IPS-18c (cell line): Measurements from ENCODE around the gene CGNL1.

Experiments
- H3K4me3 ChIP-seq: 2 replicates; pipeline ENCODE4 v1.7.0; 2013; ENCODE audit warnings: low read depth, mild to moderate bottlenecking, low read length, moderate library complexity; ENCODE audit not compliant: insufficient read depth
- H3K9me3 ChIP-seq: one replicate; pipeline ENCODE4 v1.6.1; 2013; ENCODE audit warnings: mild to moderate bottlenecking, low read length, moderate library complexity; ENCODE audit not compliant: control insufficient read depth, insufficient read depth

CGNL1 gene

GRCh38 chr15:57553526-57553925, 177.2 kb downstream of the CGNL1 start:
- Histone ChIP-seq H3K9me3 (no peaks in the 10 kb centered on the region), H3K4me3 (no peak overlapping the region)

- Histone ChIP-seq H3K9me3 (no peaks in the 10 kb centered on the region), H3K4me3 (no peak overlapping the region)
Observed at GRCh38 chr15:57554063-57554811, 177.9 kb downstream of the CGNL1 start.

- no peaks in the 10 kb centered on the region for H3K9me3 ChIP-seq
- H3K4me3 ChIP-seq = no peak overlapping the region
Observed at GRCh38 chr15:57554812-57555179, 178.5 kb downstream of the CGNL1 start.

GRCh38 chr15:57555270-57555669, 179.0 kb downstream of the CGNL1 start:
- H3K4me3 ChIP-seq = no peak overlapping the region
- no peaks in the 10 kb centered on the region for H3K9me3 ChIP-seq

GRCh38 chr15:57556040-57556439, 179.7 kb downstream of the CGNL1 start:
- H3K4me3 ChIP-seq = no peak overlapping the region
- no peaks in the 10 kb centered on the region for H3K9me3 ChIP-seq

GRCh38 chr15:57557267-57557666, 181.0 kb downstream of the CGNL1 start:
- no peaks in the 10 kb centered on the region for H3K9me3 ChIP-seq

GRCh38 chr15:57557810-57558209, 181.5 kb downstream of the CGNL1 start:
- H3K4me3 ChIP-seq = no peak overlapping the region
- H3K9me3 ChIP-seq = no peaks in the 10 kb centered on the region

More at GRCh38 chr15:57557267-57557666, 181.0 kb downstream of the CGNL1 start:
- H3K4me3 ChIP-seq = no peak overlapping the region

GRCh38 chr15:57559875-57560274, 183.6 kb downstream of the CGNL1 start:
- Histone ChIP-seq H3K4me3 (no peak overlapping the region), H3K9me3 (no peaks in the 10 kb centered on the region)

GRCh38 chr15:57561041-57561711, 184.9 kb downstream of the CGNL1 start:
- H3K4me3 ChIP-seq = no peak overlapping the region
- no peaks in the 10 kb centered on the region for H3K9me3 ChIP-seq

GRCh38 chr15:57562196-57562769, 186.0 kb downstream of the CGNL1 start:
- no peak overlapping the region for H3K4me3 ChIP-seq
- H3K9me3 ChIP-seq = no peaks in the 10 kb centered on the region

GRCh38 chr15:57563416-57563815, 187.1 kb downstream of the CGNL1 start:
- Histone ChIP-seq H3K9me3 (no peaks in the 10 kb centered on the region), H3K4me3 (no peak overlapping the region)

- Histone ChIP-seq H3K9me3 (no peaks in the 10 kb centered on the region), H3K4me3 (no peak overlapping the region)
Observed at GRCh38 chr15:57565311-57565710, 189.0 kb downstream of the CGNL1 start.

GRCh38 chr15:57566834-57567233, 190.5 kb downstream of the CGNL1 start:
- no peak overlapping the region for H3K4me3 ChIP-seq
- H3K9me3 ChIP-seq = no peaks in the 10 kb centered on the region

- Histone ChIP-seq H3K9me3 (no peaks in the 10 kb centered on the region), H3K4me3 (no peak overlapping the region)
Observed at GRCh38 chr15:57567891-57568290, 191.6 kb downstream of the CGNL1 start.

GRCh38 chr15:57568299-57568698, 192.0 kb downstream of the CGNL1 start:
- H3K4me3 ChIP-seq = no peak overlapping the region
- no peaks in the 10 kb centered on the region for H3K9me3 ChIP-seq

GRCh38 chr15:57570340-57570739, 194.0 kb downstream of the CGNL1 start:
- Histone ChIP-seq H3K4me3 (no peak overlapping the region), H3K9me3 (no peaks in the 10 kb centered on the region)

- no peak overlapping the region for H3K4me3 ChIP-seq
- H3K9me3 ChIP-seq = no peaks in the 10 kb centered on the region
Observed at GRCh38 chr15:57570994-57571393, 194.7 kb downstream of the CGNL1 start.

GRCh38 chr15:57571725-57572124, 195.4 kb downstream of the CGNL1 start:
- Histone ChIP-seq H3K9me3 (no peaks in the 10 kb centered on the region), H3K4me3 (no peak overlapping the region)
